ENCODE measurements around the gene TAF4.
"Not testable (repeated sequence)": the region's sequence is repeated elsewhere in the genome, so short reads cannot be mapped to it uniquely, and the experiment has no call there.

DNA sequence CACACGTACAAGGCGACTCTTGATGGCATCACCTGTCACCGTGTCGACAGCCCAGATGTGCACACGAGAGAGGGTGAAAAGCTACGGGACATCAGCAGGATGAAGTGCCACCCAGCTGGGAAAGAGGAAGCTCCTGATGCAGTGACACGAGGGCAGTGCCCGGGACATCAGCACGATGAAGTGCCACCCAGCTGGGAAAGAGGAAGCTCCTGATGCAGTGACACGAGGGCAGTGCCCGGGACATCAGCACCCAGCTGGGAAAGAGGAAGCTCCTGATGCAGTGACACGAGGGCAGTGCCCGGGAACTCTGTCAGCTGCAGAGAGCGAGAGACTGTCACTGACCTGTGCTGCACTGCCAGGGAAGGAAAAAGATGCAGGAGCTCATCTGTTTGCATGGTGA, 81.2 kb downstream of the TAF4 start:
- TF ChIP-seq CTCF, POLR2A, POLR2AphosphoS5 (IDR thresholded peaks at IDR 0.05): not testable (repeated sequence)
